ENCODE measurements around the gene TGFBR3L. TPM values are rescaled to one million over a fixed set of nuclear protein-coding genes. Genes with fewer than 3 reads are reported as not detected.

The TGFBR3L gene
- total and polyA plus RNA-seq, 2 of the 8 experiments (the other 6 are each of a cell fraction or from before 2014, with no cell fraction given): 3.1 to 3.7 TPM

DNA sequence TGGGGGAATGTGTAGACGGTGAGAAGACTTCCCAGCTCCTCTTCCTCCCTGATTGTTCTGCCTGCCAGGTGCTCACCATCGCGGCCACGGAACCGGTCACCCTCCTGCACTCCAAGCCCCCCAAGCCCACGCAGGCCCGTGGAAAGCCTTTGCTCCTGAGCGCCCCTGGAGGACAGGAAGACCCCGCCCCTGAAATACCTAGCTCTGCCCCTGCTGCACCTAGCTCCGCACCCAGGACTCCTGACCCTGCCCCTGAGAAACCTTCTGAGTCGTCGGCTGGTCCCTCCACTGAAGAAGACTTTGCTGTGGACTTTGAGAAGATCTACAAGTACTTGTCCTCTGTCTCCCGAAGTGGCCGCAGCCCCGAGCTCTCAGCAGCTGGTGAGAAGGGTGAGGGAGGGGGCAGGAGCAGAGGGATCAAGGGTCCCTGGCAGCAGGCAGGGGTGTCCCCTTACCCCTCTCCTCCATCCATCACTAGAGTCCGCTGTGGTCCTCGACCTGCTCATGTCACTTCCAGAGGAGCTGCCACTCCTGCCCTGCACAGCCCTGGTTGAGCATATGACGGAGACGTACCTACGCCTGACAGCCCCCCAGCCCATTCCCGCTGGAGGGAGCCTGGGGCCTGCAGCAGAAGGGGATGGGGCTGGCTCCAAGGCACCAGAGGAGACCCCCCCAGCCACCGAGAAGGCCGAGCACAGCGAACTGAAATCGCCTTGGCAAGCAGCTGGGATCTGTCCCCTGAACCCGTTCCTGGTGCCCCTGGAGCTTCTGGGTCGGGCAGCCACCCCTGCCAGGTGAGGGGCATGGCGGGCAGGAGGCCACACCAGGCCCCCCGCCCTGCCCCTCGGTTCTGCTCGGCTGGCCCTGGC, 7.6 kb downstream of the TGFBR3L start:
- no peak overlapping the region for H4K91ac ChIP-seq (replicated peaks; ENCODE audit: insufficient read length, low read length)

More for the DNA sequence above, 7.6 kb downstream of the TGFBR3L start:
- Histone ChIP-seq H2BK5ac (ENCODE audit: low read depth, low read length) (no peak overlapping the region), H3K4ac (replicated peaks; ENCODE audit: insufficient read length, low read depth, low read length) (no peak overlapping the region), H3K9me3 (ENCODE audit: insufficient read depth in 2 of 2, low read depth in 1 of 2, low read length in 1 of 2) (no peaks in the 10 kb centered on the region), H3K56ac (replicated peaks; ENCODE audit: insufficient read length, low read depth, low read length) (no peak overlapping the region), H3K4me2 (ENCODE audit: insufficient read depth in 1 of 2, low read depth in 2 of 2, low read length in 2 of 2) (no peak overlapping the region; a peak in 1 of 4 replicates), H3K79me2 (ENCODE audit: control insufficient read depth in 1 of 2, insufficient read depth in 2 of 2, low read length in 2 of 2) (no peaks in the 10 kb centered on the region), H2AK5ac (ENCODE audit: low read depth, low read length) (no peak overlapping the region), H2BK120ac (replicated peaks; ENCODE audit: low read depth, low read length) (no peak overlapping the region), H3K79me1 (ENCODE audit: low read depth, low read length) (no peaks in the 10 kb centered on the region), H4K5ac (ENCODE audit: insufficient read length, low read depth, low read length) (no peak overlapping the region), H3K4me3 (ENCODE audit: extremely low read depth in 1 of 4, insufficient read depth in 2 of 4, low read depth in 3 of 4, low read length in 4 of 4) (no peak overlapping the region), H3K14ac (ENCODE audit: insufficient read length) (no peak overlapping the region), H3K18ac (ENCODE audit: extremely low read depth, low read length) (no peak overlapping the region), H3K23me2 (ENCODE audit: low read depth, low read length) (peaks cover 20% of the 10 kb centered on the region), H3K9ac (replicated peaks in 1 of 4; ENCODE audit: extremely low read depth in 1 of 4, low read depth in 3 of 4, low read length in 3 of 4) (no peak overlapping the region), H3K27me3 (replicated peaks in 1 of 4; ENCODE audit: control insufficient read depth in 3 of 4, extremely low read depth in 1 of 4, insufficient read depth in 3 of 4, low read length in 3 of 4) (peaks cover 5 to 18% (median 16%) of the 10 kb centered on the region in 4 experiments; a peak in 6 of 7 replicates), H3K23ac (ENCODE audit: insufficient read length) (no peak overlapping the region), H3K36me3 (ENCODE audit: control insufficient read depth in 2 of 4, insufficient read depth in 4 of 4, low read length in 3 of 4) (peaks cover 0 to 3% (median 0%) of the 10 kb centered on the region in 4 experiments; a peak in 2 of 8 replicates), H2BK20ac (ENCODE audit: low read length) (no peak overlapping the region), H3K27ac (ENCODE audit: low read depth, low read length) (no peak overlapping the region), H2BK15ac (ENCODE audit: low read length) (no peak overlapping the region), H3K4me1 (replicated peaks in 1 of 4; ENCODE audit: control insufficient read depth in 3 of 4, insufficient read depth in 4 of 4, low read length in 3 of 4) (peaks cover 0 to 25% (median 12%) of the 10 kb centered on the region in 4 experiments; a peak in 5 of 7 replicates), H2BK12ac (ENCODE audit: low read depth, low read length) (no peak overlapping the region), H2AFZ (ENCODE audit: low read length) (no peak overlapping the region), H4K8ac (ENCODE audit: extremely low read depth, insufficient read depth, low read length) (no peak overlapping the region), H4K20me1 (replicated peaks in 1 of 2; ENCODE audit: control insufficient read depth in 1 of 2, insufficient read depth in 2 of 2, low read length in 2 of 2) (peaks cover 10 to 15% of the 10 kb centered on the region in 2 experiments)
- POLR2A ChIA-PET (ENCODE audit: partially characterized antibody): interaction anchor here (0.6 to 10.6 kb wide), 8 partner anchors 8 to 281 kb away, joined by 3 to 106 read pairs (median 8); partner anchors contain the start of genes MAP2K7 and TIMM44
- 93% methylated on average over 31 of the region's 31 CpGs; no CpG with 5 or more reads in 1 of the 2 experiments for WGBS, 2 experiments (ENCODE audit: extremely low coverage in 1 of 2, insufficient coverage in 1 of 2, insufficient read length in 1 of 2, insufficient replicate concordance in 2 of 2, low coverage in 1 of 2, low lambda C conversion rate in 2 of 2, missing lambda C conversion rate in 1 of 2)
- no peak for FAIRE-seq
- TF ChIP-seq, protein P1, sequence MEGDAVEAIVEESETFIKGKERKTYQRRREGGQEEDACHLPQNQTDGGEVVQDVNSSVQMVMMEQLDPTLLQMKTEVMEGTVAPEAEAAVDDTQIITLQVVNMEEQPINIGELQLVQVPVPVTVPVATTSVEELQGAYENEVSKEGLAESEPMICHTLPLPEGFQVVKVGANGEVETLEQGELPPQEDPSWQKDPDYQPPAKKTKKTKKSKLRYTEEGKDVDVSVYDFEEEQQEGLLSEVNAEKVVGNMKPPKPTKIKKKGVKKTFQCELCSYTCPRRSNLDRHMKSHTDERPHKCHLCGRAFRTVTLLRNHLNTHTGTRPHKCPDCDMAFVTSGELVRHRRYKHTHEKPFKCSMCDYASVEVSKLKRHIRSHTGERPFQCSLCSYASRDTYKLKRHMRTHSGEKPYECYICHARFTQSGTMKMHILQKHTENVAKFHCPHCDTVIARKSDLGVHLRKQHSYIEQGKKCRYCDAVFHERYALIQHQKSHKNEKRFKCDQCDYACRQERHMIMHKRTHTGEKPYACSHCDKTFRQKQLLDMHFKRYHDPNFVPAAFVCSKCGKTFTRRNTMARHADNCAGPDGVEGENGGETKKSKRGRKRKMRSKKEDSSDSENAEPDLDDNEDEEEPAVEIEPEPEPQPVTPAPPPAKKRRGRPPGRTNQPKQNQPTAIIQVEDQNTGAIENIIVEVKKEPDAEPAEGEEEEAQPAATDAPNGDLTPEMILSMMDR (IDR thresholded peaks at IDR 0.05; ENCODE audit: control extremely low read depth in 1 of 3, insufficient read depth in 1 of 3, low read depth in 1 of 3, low read length in 3 of 3): peak; percentile 5 to 36 (median 21); a peak in 2 of 4 replicates
- no peak for TF ChIP-seq FOSL1 (IDR thresholded peaks at IDR 0.05; ENCODE audit: insufficient read depth, low read depth, low read length)
- CTCF ChIA-PET (ENCODE audit: partially characterized antibody): interaction anchor here (0.6 to 9.0 kb wide), 11 partner anchors 13 to 130 kb away, joined by 3 to 112 read pairs (median 4); partner anchors contain the start of genes CCL25, PRR36 and TIMM44
- no peak for DNase-seq (ENCODE audit: low read depth in 1 of 2, low spot score in 2 of 2)

All from H1 (cell line).